OCI-LY1 (cell line): ENCODE measurements around the gene DFFA.

Source experiments
- EZH2 ChIP-seq: fragments of 200-600 bp; sonication (generic), shearing (Covaris generic); IDR thresholded peaks from 2 replicates; pipeline ENCODE4 v1.8.0; 2017; ENCODE audit warnings: borderline replicate concordance, mixed run types, mild to moderate bottlenecking, antibody characterized with exemption, low read length, moderate library complexity, mixed read lengths
- TF ChIP-seq, protein P1 (sequence below): fragments of 200-600 bp; sonication (generic), shearing (Covaris generic); IDR thresholded peaks from 2 replicates; pipeline ENCODE4 v1.5.1; 2017; ENCODE audit warnings: mild to moderate bottlenecking, antibody characterized with exemption, low read length, moderate library complexity, mixed read lengths

DNA sequence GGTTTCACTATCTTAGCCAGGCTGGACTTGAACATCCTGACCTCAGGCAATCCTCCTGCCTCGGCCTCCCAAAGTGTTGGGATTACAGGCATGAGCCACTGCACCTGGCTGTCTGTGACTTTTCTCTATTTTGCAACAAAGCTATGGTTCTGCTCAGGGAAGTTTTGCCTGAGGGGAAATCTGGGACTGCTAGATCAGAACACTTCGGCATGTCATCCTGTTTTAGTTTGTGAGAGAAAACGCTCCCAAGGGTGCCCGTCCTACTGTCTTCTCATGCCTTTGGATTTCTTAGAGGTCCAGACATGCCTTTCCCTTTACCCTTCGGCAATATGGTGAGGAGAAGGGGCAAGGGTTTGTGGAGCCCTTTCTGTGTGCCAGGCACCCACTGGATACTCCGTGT lies 28.1 kb downstream of the DFFA start:
- TF ChIP-seq EZH2 = no peak
- TF ChIP-seq, protein P1, sequence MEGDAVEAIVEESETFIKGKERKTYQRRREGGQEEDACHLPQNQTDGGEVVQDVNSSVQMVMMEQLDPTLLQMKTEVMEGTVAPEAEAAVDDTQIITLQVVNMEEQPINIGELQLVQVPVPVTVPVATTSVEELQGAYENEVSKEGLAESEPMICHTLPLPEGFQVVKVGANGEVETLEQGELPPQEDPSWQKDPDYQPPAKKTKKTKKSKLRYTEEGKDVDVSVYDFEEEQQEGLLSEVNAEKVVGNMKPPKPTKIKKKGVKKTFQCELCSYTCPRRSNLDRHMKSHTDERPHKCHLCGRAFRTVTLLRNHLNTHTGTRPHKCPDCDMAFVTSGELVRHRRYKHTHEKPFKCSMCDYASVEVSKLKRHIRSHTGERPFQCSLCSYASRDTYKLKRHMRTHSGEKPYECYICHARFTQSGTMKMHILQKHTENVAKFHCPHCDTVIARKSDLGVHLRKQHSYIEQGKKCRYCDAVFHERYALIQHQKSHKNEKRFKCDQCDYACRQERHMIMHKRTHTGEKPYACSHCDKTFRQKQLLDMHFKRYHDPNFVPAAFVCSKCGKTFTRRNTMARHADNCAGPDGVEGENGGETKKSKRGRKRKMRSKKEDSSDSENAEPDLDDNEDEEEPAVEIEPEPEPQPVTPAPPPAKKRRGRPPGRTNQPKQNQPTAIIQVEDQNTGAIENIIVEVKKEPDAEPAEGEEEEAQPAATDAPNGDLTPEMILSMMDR = no peak
